Stomach (tissue), 4 donors: ENCODE results near the gene USP11.

ENCODE experiments used
- CTCF ChIP-seq, 7 experiments: fragments of 450-650 bp in 4 of 7; fragments of 200-600 bp in 3 of 7; sonication (generic) in 3 of 7; IDR thresholded peaks; one replicate each; pipeline ENCODE4 v1.5.1; 2016 to 2019; ENCODE audit warnings: antibody characterized with exemption in 7 of 7, control low read depth in 2 of 7, mild to moderate bottlenecking in 1 of 7
- EP300 ChIP-seq: sonication (generic); formaldehyde crosslinking; IDR thresholded peaks from one replicate; pipeline ENCODE4 v1.6.1; 2017; ENCODE audit warnings: antibody characterized with exemption
- POLR2A ChIP-seq, 4 donors: fragments of 450-650 bp; IDR thresholded peaks; one replicate each; pipeline ENCODE4 v1.6.1; 2016; ENCODE audit warnings: antibody characterized with exemption in 4 of 4, control low read depth in 2 of 4, mild to moderate bottlenecking in 1 of 4, moderate library complexity in 1 of 4
- POLR2AphosphoS5 ChIP-seq, 3 donors: sonication (generic); formaldehyde crosslinking; IDR thresholded peaks; one replicate each; pipeline ENCODE4 v1.6.1; 2016; ENCODE audit warnings: antibody characterized with exemption in 3 of 3

- TF ChIP-seq CTCF (IDR thresholded peaks at IDR 0.05) (no peak), EP300 (no peak), POLR2A (IDR thresholded peaks at IDR 0.05) (no peak), POLR2AphosphoS5 (IDR thresholded peaks at IDR 0.05) (no peak)
Observed at GRCh38 chrX:47208108-47208507, 24.7 kb upstream of the USP11 start.
